ENCODE data around the gene GTPBP6. TPM values are rescaled to one million over a fixed set of nuclear protein-coding genes. Genes with fewer than 3 reads are reported as not detected.

Gene GTPBP6
- total RNA-seq (2022; extraction: Qiagen RNA extraction), result 36.5 to 57.1 TPM (median 53.9 TPM) in 5 replicates

GRCh38 chrX:318739-319578 is at the start of gene GTPBP6:
GTPBP6 (minus strand) TSS chrX:318796; CDS start chrX:318787, 9 bp downstream.

DNA sequence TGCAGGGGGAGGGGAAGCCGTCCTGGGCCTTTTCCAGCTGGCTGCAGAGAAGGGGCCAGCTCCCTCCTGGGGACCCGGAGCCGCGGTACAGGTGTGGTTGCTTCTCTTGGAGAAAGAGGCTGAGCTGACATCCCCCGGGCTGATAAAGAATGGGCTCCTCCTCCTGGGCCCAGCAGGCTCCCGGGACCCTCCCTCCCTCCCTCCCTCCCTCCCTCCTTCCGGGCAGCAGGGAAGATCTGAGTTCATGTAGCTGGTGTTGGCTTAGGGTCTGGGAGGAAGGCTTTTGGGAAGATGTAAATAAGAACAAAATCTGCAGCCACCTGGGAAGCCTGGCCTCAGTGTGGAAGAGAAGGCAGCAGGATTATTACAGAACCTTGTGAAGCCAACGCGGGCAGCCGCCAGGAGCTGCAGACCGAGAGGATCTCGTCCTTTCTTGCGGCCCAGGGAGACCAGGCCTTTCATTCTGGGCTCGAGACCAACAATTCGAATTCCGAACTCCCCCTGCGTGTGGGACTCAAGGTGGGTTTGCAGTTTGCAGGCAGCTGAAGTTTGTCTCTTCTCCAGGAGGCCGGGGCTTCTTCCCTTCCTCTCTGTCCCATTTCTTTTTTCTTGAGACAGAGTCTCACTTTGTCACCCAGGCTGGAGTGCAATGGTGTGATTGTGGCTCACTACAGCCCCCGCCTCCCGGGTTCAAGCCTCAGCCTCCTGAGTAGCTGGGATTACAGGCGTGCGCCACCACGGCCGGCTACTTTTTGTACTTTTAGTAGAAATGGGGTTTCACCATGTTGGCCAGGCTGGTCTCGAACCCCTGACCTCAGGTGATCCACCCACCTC is 37.2 kb downstream of the GTPBP6 start, which contains the start of gene PLCXD1:
Gene PLCXD1 (plus strand): TSS at position 216 of the 834 bp plus-strand sequence. CDS start 2,807 bp downstream, outside the sequence.

Other genes with a start within 250 kb of the GTPBP6 start
- gene PLCXD1, start 37.4 kb downstream of the GTPBP6 start, total RNA-seq (2022; extraction: Qiagen RNA extraction), result 29.7 to 35.3 TPM (median 31.8 TPM) in 5 replicates
- 15.0 to 28.9 TPM (median 25.5 TPM) in 5 replicates for gene PPP2R3B, start 68.1 kb upstream of the GTPBP6 start, total RNA-seq (2022; extraction: Qiagen RNA extraction)

Data from A549 treated with CORT108297 at 1 μM for 4 hours (cell line).